Suppressor macrophage treated with lipopolysaccharide for 1 hour (primary cell): ENCODE data around the gene TXNDC2.

Source experiments
- DNase-seq, 3 donors: peaks; one replicate each; pipeline ENCODE4 v3.0.0-alpha.2; 2020 to 2022

TXNDC2 gene

DNA sequence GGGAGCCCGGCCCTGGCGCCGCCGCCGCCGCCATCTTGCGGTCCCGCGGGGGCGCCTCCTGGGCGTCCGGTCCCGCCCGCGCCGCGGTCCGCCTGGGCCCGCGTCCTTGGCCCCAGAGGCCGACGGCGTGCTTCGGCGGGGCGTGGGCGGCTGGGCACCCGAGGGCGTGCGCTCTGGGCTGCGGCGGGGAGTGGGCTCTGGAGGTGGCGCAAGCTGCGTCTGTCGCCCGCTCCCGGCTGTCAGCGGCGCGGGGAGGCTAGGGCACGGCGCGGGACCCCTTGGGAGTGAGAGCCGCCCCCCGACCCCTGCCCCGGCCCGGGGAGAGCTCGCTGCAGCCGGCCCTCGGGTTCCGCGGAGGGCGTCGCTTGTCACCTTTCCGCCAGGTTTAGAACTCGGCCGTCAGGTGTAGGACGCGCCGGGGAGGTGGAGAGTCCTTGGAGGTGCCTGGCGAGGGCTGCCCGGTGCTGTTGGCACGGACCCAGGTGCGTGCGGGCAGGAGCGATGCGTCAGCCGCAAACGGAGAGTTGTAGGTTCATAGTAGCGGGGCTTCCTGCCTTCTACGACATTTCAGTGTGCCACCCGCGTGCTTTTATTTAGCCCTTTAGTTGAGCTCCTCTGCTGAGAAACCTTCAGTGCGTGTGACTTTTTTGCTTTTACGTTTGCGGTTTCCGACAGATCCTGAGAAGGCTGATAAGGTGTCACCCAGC, 29.0 kb downstream of the TXNDC2 start:
- DNase-seq, result peak; percentile 78 to 93 (median 86)

DNA sequence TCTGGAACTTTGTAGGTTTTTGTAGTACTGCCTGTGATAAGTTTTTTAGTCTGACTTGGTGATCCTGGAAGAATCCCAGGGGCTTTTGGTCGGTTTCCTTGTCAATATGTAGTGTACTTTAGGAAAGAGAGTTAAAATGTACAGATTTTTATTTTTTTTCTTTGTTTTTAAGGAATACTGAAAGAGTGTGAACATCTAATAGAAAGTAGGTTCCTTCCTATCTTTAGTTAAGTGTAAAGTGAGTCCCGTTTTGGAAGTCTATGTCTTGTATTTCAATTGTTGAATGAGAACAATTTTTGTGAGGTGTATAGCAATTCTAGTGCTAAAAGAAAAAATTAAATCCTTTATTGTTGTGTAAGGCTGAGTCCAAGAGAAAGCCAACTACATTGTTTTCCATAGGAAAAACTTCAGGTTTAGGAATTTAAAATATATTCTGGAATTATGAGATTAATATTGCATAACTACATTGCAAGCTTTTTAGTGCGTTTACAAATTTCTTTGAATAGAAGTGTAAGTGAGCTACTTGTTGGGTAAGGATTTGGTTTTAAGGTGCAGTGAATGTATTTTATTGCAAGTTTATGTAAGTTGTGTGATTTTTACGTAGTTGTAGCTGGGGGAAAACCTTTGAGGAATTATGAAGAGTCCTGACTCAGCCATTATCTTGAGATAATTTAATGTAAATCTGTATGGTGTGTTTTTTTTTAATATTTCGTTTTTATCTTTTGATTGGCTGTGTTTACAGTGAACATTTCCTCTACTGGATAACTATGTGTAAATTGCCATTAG, 29.7 kb downstream of the TXNDC2 start:
- no peak for DNase-seq

DNA sequence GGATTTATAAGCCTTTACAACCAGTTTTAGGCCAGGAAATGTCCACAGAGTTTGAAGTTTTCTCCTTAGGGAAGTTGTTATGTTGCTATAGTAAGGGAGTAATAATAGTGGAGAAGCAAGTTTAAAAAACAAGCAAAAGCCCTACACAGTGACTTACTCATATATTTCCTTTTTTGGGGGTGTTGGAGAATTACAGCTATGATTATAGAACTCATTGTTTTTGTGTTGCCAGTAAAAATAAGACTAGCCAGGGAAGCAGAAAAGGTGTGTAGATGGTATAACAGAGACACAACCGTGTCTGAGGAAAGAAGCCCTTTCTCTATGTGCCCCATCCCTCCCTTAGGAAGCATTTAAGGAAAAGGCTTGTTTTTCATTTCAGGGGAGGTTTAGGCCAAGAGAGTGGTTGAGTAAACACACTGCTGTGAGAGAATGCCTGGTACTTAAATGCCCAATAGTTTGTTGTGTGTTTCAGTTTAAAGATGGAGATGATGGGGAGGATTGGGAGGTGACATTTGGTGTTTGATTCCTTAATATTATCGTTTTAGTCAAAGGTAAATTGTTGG, 30.4 kb downstream of the TXNDC2 start:
- peak in 2 of 3 donors; percentile 54 to 64 for DNase-seq

DNA sequence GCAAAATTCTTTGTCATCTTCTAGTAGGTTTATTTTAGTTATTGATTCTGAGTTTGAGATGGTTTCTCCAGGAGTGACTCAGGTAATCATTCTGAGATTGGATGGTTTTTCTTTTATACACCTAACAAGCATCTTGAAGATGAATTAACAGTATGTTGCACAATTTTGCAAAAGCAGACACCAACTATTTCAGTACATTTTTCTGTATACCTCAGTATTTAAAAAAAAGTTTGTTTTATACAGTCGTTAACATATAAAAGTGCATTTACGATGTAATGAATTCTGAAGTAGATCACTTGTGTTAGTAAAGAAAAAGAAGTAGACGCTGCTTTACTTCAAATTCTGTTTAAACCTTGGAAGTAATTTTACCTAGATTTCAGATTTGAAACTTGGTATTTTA, 31.0 kb downstream of the TXNDC2 start:
- DNase-seq, result no peak

DNA sequence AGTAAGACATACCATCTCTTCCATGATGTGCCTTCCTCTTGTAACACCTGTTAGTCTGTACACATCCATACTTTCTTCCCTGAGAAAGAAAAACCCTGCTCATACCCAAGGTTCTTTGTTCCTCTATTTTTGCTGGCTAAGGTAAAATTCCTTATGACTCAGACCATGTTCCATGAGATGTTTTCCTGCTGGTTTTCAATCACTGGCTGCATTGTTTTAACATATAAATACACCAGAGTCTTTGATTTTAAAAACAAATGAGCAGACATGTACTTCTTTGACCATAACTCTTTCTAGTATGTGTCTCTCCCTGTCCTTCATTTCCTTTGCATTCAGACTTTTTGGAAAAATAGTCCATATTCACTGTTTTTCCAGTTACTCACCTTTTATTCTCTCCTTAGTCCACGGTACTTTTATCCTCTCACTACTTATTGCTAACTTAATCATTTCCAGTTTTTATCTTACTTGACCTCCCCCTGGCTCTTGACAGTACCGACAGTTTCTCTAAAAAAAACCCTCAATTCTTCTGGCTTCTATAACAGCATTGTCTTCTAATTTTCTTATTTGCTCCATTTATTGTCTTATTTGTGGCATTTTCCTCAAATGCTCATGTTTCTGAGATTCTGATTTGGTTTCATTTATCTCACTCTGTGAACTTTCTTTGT, 32.4 kb downstream of the TXNDC2 start:
- DNase-seq, result peak; percentile 26 to 49 (median 45)

DNA sequence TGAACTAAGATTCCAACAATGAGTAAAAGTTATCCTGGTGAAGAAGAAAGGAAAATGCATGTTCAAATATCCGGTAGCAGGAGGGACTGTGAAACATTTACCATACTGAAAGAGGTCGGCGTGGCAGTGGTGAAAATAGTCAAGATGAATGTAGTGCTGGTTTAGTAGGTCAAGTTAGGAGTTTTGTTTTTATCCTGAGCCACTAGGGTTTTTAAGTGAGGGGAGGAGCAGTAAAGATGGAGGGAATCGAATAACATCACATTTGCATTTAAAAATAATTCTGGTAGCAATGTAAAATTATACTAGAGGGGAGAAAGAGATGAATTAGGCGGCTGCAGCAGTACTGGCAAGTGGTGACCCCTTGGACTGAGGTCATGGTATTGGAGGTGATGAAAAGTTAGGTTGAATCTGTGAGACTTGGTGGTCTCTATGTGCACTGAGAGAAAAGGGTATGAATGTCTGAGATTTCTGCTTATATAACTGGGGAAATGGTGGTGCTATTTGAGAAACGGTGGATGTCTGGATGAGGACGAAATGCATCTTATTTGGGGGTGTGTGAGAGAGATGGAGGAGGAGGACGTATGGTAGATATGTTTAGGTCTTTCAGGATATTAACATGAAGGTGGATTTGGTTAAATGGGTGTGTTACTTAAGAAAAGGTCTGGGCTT, 33.9 kb downstream of the TXNDC2 start:
- no peak for DNase-seq

DNA sequence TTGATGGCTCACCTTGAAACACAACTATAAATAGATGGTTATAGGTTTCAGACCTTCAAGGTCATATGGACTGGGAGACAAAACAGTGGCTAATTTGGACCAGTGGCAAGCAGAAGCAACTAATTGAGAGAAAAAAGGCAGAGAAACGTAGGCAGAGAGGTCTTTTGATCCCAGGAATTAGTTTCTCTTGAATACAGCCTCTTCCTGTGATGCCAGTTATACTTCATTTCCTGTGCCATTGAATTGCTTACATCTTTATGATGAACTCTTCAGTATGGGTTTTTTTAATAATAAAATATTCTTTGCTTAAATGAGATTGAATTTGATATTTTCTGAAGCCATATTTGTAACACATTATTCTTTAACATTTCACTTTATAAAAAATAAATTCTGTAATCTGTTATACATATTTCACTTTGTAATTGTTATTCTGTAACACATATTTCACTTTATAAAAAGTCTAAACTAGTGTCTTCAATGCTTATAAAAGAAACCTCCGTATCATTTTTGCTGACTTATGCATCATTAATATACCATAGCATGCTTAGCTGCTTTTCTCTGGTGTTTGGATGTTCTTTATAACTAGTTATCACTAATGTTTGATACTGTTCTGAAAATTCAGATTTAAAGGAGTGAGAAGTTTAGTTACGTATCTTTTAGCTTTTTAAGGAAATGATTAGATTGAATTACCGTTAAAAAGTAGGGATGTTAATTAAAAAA, 37.0 kb downstream of the TXNDC2 start:
- no peak for DNase-seq

DNA sequence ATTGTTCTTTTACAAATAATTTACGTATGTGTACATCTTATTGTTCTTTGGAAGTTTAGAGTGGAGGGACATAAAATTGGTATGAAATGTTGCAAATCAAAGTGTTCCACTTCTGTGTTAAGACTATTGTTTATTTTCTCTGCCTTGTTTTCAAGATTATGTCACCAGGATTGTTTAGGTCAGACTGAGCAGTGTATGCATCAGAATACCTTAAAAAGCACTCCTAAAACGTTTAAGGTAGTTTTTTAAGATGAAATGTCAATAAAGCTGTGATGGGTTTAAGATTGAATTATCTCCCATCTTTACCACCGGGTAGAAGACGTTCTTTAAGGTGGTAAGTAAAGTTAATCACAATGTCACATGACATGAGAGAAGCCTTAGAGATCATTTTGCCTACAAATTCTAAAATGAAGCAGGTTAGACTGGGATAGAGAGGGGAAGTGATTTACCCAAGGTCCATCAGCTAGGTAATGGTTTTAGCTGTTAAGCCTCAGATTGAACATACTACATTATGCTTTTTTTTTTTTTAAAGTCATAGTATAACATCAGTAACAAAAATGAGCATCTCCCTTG, 38.7 kb downstream of the TXNDC2 start:
- no peak for DNase-seq

DNA sequence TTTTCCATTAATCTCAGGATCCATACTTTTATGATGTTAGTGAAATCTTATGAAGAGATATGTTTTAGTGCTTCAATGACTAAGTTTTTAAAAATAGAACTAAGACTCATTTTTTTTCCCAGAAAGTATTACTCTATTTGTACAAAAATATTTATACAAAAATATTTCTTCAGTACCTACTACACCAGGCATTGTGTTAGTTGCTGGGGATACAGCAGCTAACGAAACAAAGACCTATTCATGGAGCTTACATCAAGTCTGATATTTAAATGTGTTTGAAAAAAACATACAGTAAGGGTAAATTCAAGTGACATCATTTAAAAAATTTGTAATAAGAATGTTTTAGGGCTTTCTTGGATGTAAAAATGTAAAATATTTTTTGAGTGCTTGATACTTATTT, 39.6 kb downstream of the TXNDC2 start:
- DNase-seq, result no peak

DNA sequence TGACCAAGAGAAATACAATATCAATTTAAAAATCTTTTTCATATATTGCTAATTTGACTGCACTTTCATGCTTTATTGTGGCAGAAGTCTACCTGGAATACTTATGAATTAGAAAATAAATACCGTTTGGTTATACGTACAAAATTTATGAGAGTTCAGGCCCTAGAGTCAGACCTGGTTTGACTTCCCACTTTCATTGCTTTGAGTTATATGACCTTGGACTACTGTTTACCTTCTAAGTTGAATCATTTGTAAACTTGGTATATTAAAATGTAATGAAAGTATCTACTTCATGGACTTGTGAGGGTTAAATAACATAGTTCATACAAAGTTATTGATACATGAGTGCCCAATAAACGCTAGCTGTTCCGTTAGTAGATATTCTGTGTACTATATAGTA, 40.0 kb downstream of the TXNDC2 start:
- no peak for DNase-seq

DNA sequence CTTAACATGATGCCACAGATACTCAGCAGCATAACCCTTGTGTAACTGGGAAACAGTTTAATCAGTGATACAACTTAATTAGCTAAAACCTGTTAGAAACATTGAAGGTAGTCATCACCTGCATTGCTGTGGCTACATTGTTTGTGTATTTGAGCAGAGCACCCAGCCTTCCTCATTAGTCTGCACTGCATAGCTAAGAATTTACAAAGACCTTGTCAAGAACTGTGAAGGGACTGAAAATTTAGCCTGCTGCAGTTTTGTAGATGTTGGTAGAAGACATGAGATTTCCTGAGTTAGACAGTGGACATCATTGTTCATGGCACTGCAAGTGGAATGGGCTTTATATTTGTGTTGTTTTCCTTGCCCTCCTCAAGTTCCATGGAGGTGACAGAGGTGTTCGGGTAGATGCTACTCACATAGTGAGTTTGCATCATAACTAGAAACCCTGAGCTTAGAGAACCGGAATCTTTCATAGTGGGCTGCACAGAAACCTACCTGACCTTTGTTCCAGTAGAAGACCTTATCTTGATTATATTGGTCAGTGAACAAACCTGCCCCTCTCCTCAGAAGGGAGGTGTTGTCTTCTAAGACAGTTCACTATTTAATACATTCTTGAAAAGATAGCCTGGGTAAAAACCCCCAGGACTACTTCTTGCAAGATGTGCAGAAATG, 40.6 kb downstream of the TXNDC2 start:
- DNase-seq, result no peak

DNA sequence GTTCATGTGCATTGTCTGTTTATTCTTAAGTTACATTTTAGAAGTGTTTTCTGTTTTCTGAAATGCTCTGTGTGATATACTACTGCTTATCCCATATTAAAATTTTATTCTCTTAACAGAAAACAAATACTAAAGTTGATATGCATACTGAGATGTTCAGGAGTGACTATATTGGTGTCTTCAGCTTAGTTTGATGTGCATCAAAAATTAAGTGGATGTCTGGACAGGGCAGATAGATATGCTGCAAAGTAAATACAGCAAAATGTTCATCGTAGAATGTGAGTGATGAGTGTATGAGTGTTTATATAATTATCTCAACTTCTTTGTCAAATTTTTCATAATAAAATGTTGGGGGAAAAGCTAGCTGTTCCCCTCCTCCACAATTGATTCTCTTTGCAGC, 41.2 kb downstream of the TXNDC2 start:
- DNase-seq, result no peak

DNA sequence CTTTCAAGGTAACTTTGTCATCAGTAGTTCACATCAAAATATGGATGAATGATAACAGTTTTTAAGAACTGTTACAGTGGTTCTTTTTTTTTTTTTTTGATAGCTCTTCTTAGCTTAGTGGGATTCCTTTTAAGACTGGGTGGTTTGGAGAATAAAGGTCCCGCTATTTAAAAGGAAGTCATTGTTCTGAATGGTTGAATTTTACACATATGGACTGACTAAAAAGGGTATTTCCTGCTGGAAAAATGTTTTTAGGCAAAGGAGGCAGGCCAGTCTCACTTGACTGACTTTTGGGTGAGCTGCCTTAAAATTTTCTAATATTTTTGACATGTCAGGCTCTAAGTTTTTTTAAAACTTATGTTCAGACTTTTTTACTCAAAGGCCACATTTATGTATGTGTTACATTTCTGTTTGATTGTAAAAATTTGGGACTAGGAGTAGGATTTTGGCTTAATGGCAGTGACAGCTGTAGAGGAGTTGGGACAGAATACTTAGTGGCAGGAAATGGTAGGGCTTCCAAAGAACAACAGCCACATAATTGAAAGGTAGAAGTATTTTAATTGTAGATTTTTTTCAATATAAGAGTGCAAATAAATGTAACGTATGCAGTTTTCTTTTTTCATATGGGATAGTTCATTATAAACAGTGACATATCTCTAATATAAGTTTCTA, 41.8 kb downstream of the TXNDC2 start:
- DNase-seq, result peak in 1 of 3 donors; percentile 35

DNA sequence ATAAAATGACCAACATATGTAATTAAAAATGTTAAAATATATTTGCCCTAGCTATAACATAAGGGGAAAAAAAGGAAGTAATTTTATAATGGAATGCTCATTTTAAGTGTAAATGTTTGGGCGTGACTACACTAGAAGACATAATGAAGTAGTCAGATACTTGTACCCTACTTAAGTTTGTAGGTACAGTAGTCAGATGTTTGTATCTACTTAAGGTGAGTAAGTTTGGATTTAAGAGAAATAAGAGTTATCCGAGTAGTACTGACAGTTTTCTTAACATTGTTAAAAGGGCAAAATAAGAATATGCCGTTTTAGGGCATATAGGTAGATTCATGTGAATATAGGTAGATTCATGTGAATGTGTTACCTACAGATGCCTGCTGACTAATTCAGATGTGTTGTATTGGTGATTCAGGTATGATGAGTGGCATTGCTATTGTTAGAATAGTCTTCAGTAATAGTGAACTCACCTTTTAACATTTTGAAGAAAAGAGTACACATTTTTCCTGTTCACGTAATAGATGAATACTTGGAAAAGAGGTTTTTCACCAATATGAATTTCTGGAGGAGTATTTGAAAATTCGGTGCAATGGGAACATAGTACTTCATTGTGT, 43.0 kb downstream of the TXNDC2 start:
- no peak for DNase-seq

DNA sequence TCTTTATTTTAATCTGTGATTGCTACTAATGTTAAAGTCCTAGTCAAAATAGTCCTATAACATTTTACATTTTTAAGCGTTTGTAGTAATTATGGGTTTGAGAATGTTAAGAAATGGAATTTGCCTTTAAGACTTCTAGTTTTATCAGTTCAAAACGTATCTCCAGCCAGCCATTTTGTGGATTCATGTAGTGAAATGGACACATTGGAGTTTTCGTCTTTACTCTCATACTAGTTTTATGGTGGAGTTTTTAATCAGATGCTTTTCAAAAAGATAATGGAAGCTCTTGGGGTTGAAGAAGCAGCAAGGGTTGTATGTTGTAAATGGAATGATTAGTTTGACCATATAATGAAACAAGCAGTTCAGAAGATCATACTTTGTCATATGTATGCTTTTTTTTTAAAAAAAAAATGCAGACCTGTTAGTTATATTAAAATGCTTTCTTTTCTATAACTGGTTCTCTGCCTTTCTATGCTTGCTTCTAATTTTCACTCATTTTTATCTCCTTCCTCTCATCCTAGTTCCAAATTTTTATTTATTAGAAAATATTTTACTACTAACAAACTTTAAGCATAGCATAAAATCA, 44.6 kb downstream of the TXNDC2 start:
- no peak for DNase-seq

DNA sequence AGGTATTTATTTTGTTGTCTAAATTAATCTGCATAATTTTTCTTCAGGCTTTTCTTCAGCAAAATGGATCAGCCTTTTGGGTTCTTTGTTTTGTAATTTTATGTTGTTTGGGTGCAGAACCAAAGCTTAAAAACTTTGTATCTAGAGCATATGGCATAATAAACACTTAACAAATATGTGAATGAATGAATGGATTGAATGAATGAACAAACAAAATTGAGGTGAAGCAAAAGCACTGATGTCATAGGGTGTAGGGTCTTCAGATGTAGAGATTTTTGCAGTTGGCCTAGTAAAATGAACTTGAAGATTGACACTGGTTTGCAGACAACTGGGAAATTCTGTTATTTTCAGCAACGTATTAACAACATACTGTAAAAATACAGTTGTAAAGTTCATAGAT, 45.4 kb downstream of the TXNDC2 start:
- DNase-seq, result no peak

DNA sequence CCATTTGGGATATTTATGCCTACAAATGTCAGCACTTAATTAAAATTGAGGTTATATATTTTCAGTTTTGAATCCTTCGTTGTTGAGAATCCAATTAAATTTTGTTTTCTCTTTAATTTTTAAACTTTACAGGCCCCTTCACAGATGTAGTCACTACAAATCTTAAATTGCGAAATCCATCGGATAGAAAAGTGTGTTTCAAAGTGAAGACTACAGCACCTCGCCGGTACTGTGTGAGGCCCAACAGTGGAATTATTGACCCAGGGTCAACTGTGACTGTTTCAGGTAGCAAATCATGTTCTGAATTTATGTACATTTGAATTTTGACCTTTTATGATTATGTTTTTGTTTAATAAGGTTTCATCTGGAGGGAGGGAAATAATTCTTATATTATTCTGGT, 45.9 kb downstream of the TXNDC2 start:
- no peak for DNase-seq

DNA sequence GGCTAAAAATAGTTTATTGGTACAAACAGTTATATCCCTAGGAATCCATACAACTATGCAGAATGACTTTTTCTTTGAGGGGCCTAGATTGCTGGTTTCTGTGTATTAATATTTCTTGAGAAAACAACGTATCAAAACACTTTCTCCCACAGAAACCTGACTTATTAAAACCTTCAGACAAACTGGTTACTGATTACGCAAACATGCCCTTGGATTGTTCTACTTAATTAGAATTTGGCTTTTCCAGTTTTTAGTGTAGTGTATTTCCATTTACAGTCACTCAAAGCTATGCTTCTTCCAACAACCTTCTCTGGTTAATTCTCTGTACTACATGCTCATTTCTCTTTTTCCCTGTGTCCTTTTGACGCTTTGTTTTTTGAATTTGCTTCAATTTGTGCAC, 48.1 kb downstream of the TXNDC2 start:
- no peak for DNase-seq

DNA sequence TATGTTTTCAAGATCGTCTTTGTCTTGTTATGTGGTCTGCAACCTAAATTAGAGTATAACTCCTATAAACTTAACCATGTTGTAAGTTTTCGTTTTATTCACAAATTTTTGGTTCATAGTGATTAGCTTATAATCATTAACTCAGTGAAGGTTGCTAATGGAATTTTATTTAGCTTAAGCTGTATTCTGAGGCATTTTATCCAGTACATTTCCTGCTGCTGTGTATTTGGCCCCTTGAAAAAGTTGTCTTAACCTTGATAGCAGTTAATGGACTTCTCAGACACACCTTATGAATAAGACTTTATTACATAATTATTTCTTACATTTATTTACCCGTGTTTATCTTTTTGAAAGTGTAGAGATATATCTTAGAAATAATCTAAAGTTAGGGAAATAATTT, 48.5 kb downstream of the TXNDC2 start:
- DNase-seq, result no peak
